Astrocyte of the cerebellum (primary cell): ENCODE results near the gene BEND5.
A peak's percentile ranks its signal among the peaks of the same experiment; 100 is the strongest.

Experiments used
- DNase-seq: peaks from one replicate; pipeline ENCODE4 v3.0.0-alpha.2; 2011; ENCODE audit warnings: low read depth
- H3K4me3 ChIP-seq: 2 replicates; pipeline ENCODE4 v1.5.1; 2011; ENCODE audit warnings: mild to moderate bottlenecking, low read depth, low read length, moderate library complexity
- CTCF ChIP-seq: IDR thresholded peaks from 2 replicates; pipeline ENCODE4 v1.5.1; 2012; ENCODE audit warnings: low read length, low read depth, moderate library complexity, mild to moderate bottlenecking; ENCODE audit errors: missing control alignments
- in situ Hi-C: cut with HindIII; loops from 2 replicates; pipeline ENCODE4 v1.10.0; 2017; ENCODE audit warnings: low sequenced_read_pairs

Gene BEND5

GRCh38 chr1:48693674-48694320 lies 82.9 kb downstream of the BEND5 start:
- TF ChIP-seq CTCF, result no peak
- in situ Hi-C loops, result no loop called here

GRCh38 chr1:48693180-48693579 lies 83.5 kb downstream of the BEND5 start:
- H3K4me3 ChIP-seq, result no peak overlapping the region
- TF ChIP-seq CTCF, result no peak
- in situ Hi-C loops, result no loop called here
- DNase-seq, result no peak

More at GRCh38 chr1:48693674-48694320, 82.9 kb downstream of the BEND5 start:
- DNase-seq, result no peak
- no peak overlapping the region for H3K4me3 ChIP-seq

- no peak overlapping the region for H3K4me3 ChIP-seq
- in situ Hi-C loops, result no loop called here
- TF ChIP-seq CTCF, result no peak
- DNase-seq, result no peak
Measured at GRCh38 chr1:48692235-48692634, 84.5 kb downstream of the BEND5 start.

- TF ChIP-seq CTCF, result no peak
- in situ Hi-C loops, result no loop called here
- DNase-seq, result no peak
- no peak overlapping the region for H3K4me3 ChIP-seq
Measured at GRCh38 chr1:48691429-48692001, 85.2 kb downstream of the BEND5 start.

- no peak for DNase-seq
- TF ChIP-seq CTCF, result peak; percentile 57
- no peak overlapping the region for H3K4me3 ChIP-seq
- in situ Hi-C loops, result no loop called here
Measured at GRCh38 chr1:48688102-48688760, 88.5 kb downstream of the BEND5 start.

- no peak overlapping the region for H3K4me3 ChIP-seq
- in situ Hi-C loops, result no loop called here
- DNase-seq, result no peak
- TF ChIP-seq CTCF, result no peak
Measured at GRCh38 chr1:48687282-48688045, 89.2 kb downstream of the BEND5 start.
